OCI-LY7 (cell line): Measurements from ENCODE around the gene IRGQ. TPM values are rescaled to one million over a fixed set of nuclear protein-coding genes. Genes with fewer than 3 reads are reported as not detected.
A peak's percentile ranks its signal among the peaks of the same experiment; 100 is the strongest.

Experiments used
- BruUV-seq: library from RNA; stranded (reverse); fragments of 400-500 nt; replicated peaks from 2 replicates; lab custom pipeline; 2021; lab: Mats Ljungman, UMichigan
- CTCF ChIA-PET: fragments of 300-600 bp; sonication (Branson Sonifier 250); formaldehyde crosslinking; loops from one replicate; lab custom pipeline; 2022; ENCODE audit warnings: antibody characterized with exemption; ENCODE audit not compliant: unreplicated experiment; lab: Charles Lee
- POLR2A ChIA-PET: fragments of 300-600 bp; sonication (Branson Sonifier 250); formaldehyde crosslinking; loops from one replicate; lab custom pipeline; 2022; ENCODE audit warnings: antibody characterized with exemption; lab: Charles Lee
- DNase-seq: peaks from one replicate; pipeline ENCODE4 v3.0.0-alpha.2; 2015; ENCODE audit warnings: low spot score
- H2AFZ ChIP-seq: fragments of 200-600 bp; sonication (generic), shearing (Covaris generic); 2 replicates; pipeline ENCODE4 v1.6.1; 2014; ENCODE audit warnings: mild to moderate bottlenecking, antibody characterized with exemption, low read length, moderate library complexity
- H3K27ac ChIP-seq: fragments of 200-600 bp; sonication (generic); 2 replicates; pipeline ENCODE4 v1.5.1; 2014; ENCODE audit warnings: mixed run types, low read depth, mild to moderate bottlenecking, moderate library complexity, low read length, inconsistent platforms; ENCODE audit not compliant: poor library complexity, severe bottlenecking
- H3K36me3 ChIP-seq: fragments of 200-600 bp; sonication (generic); 2 replicates; pipeline ENCODE4 v1.6.1; 2014; ENCODE audit warnings: mild to moderate bottlenecking, antibody characterized with exemption, low read length, moderate library complexity, mixed read lengths; ENCODE audit not compliant: insufficient read depth
- H3K4me1 ChIP-seq: fragments of 200-600 bp; sonication (generic); 2 replicates; pipeline ENCODE4 v1.5.1; 2014; ENCODE audit warnings: mild to moderate bottlenecking, low read length; ENCODE audit not compliant: insufficient read depth, poor library complexity, severe bottlenecking
- H3K4me2 ChIP-seq: fragments of 200-600 bp; sonication (generic); 2 replicates; pipeline ENCODE4 v1.6.1; 2014; ENCODE audit warnings: mild to moderate bottlenecking, low read length
- H3K4me3 ChIP-seq: fragments of 200-600 bp; sonication (generic); 2 replicates; pipeline ENCODE4 v1.5.1; 2014; ENCODE audit warnings: mild to moderate bottlenecking, low read depth, low read length; ENCODE audit not compliant: poor library complexity, severe bottlenecking
- H3K79me2 ChIP-seq: fragments of 200-600 bp; sonication (generic); 2 replicates; pipeline ENCODE4 v1.6.1; 2016; ENCODE audit warnings: low read depth, mild to moderate bottlenecking, low read length, moderate library complexity, mixed read lengths; ENCODE audit not compliant: insufficient read depth
- H3K9me2 ChIP-seq: fragments of 200-600 bp; sonication (generic); 2 replicates; pipeline ENCODE4 v1.6.1; 2016; ENCODE audit warnings: mild to moderate bottlenecking, low read length, mixed read lengths; ENCODE audit not compliant: insufficient read depth
- H3K9me3 ChIP-seq: fragments of 200-600 bp; sonication (generic); 2 replicates; pipeline ENCODE4 v1.6.1; 2014; ENCODE audit warnings: mild to moderate bottlenecking, mixed run types, low read length, mixed read lengths
- H4K20me1 ChIP-seq: fragments of 200-600 bp; sonication (generic); 2 replicates; pipeline ENCODE4 v1.6.1; 2014; ENCODE audit warnings: mild to moderate bottlenecking, antibody characterized with exemption, low read length, moderate library complexity, mixed read lengths; ENCODE audit not compliant: insufficient read depth
- CTCF ChIP-seq: fragments of 200-600 bp; sonication (generic); conservative IDR thresholded peaks from 2 replicates; pipeline ENCODE4 v1.5.1; 2014; ENCODE audit warnings: mild to moderate bottlenecking, antibody characterized with exemption, low read length, moderate library complexity, mixed read lengths
- EZH2phosphoT487 ChIP-seq: fragments of 200-600 bp; sonication (generic); IDR thresholded peaks from 2 replicates; pipeline ENCODE4 v1.6.1; 2018; ENCODE audit warnings: low read depth, borderline replicate concordance, mild to moderate bottlenecking, mixed run types, antibody characterized with exemption, low read length, moderate library complexity, mixed read lengths
- intact Hi-C: fragments of 100-400 bp; cut with micrococcal nuclease; formaldehyde crosslinking; loops from one replicate; pipeline ENCODE4 v1.10.0; 2022; ENCODE audit not compliant: unreplicated experiment
- total RNA-seq, 2 experiments: library from RNA; depleted of rRNA in 1 of 2; stranded (reverse); fragments of >200 nt in 1 of 2; shearing (Covaris generic) in 1 of 2; gene quantifications; 2 replicates each; pipeline ENCODE4 v1.2.3, GENCODE V29; 2014 to 2022

The IRGQ gene
- total RNA-seq, 2 experiments from 2014 or later: 6.4 to 15.3 TPM

GRCh38 chr19:43595605-43595998, 332 bp downstream of the IRGQ start:
- Histone ChIP-seq H3K4me2 (peak overlapping the region; percentile 79), H3K4me1 (peaks cover 13% of the 10 kb centered on the region), H3K4me3 (peak overlapping the region; percentile 86), H2AFZ (peak overlapping the region; percentile 29; the same call in 1 of the 2 replicates), H3K36me3 (peaks cover 31% of the 10 kb centered on the region), H3K9me3 (no peaks in the 10 kb centered on the region), H3K9me2 (no peaks in the 10 kb centered on the region), H3K27ac (peak overlapping the region; percentile 21), H3K79me2 (peaks cover 33% of the 10 kb centered on the region), H4K20me1 (no peaks in the 10 kb centered on the region; the same call in 1 of the 2 replicates)
- BruUV-seq: no TSS peak
- CTCF ChIA-PET: interaction anchor here (1.1 kb wide), 1 partner anchor 72 kb away, joined by 3 read pairs; no protein-coding TSS in a partner anchor
- DNase-seq: no peak
- POLR2A ChIA-PET: interaction anchor here (2.2 kb wide), 1 partner anchor 21 kb away, joined by 8 read pairs; the partner anchor contains the start of gene XRCC1
- no peak for TF ChIP-seq CTCF
- no peak for TF ChIP-seq EZH2phosphoT487
- intact Hi-C loops: loop anchor here (10.0 kb wide), 2 partner anchors 61 to 151 kb away; partner anchors contain the start of gene ZNF575

- H3K27ac ChIP-seq: peak overlapping the region; percentile 26
- no TSS peak for BruUV-seq
- intact Hi-C loops: loop anchor here (10.0 kb wide), 2 partner anchors 60 to 150 kb away; partner anchors contain the start of gene ZNF575
- no peak for TF ChIP-seq EZH2phosphoT487
- TF ChIP-seq CTCF: peak; percentile 85
- no peaks in the 10 kb centered on the region; the same call in 1 of the 2 replicates for H4K20me1 ChIP-seq
- H2AFZ ChIP-seq: peak overlapping the region; percentile 29; the same call in 1 of the 2 replicates
- H3K4me3 ChIP-seq: peak overlapping the region; percentile 86
- H3K4me1 ChIP-seq: peaks cover 16% of the 10 kb centered on the region
- ChIA-PET POLR2A (interaction anchor here (0.5 to 1.0 kb wide), 3 partner anchors 20 to 40 kb away, joined by 3 to 4 read pairs (median 3); partner anchors contain the start of gene XRCC1), CTCF (interaction anchor here (0.5 to 1.1 kb wide), 5 partner anchors 39 to 90 kb away, joined by 3 to 6 read pairs (median 3); no protein-coding TSS in a partner anchor)
- H3K9me3 ChIP-seq: no peaks in the 10 kb centered on the region
- peaks cover 32% of the 10 kb centered on the region for H3K79me2 ChIP-seq
- H3K4me2 ChIP-seq: peak overlapping the region; percentile 79
- DNase-seq: peak; percentile 81
- H3K9me2 ChIP-seq: no peaks in the 10 kb centered on the region
- H3K36me3 ChIP-seq: peaks cover 26% of the 10 kb centered on the region
Observed at GRCh38 chr19:43594710-43595604, 977 bp downstream of the IRGQ start.
